H1 (cell line): ENCODE measurements around the gene SYK. TPM values are rescaled to one million over a fixed set of nuclear protein-coding genes. Genes with fewer than 3 reads are reported as not detected.

ENCODE experiments used
- CBX5 ChIP-seq: fragments of 300-800, 300-1000 bp; sonication (generic); IDR thresholded peaks from 2 replicates; pipeline ENCODE4 v1.7.1; 2016; ENCODE audit warnings: antibody characterized with exemption, low read length, low read depth
- CHD2 ChIP-seq: IDR thresholded peaks from 2 replicates; pipeline ENCODE4 v1.6.1; 2012; ENCODE audit warnings: low read length, improper control_type of control experiment
- CTBP2 ChIP-seq: IDR thresholded peaks from 2 replicates; pipeline ENCODE4 v1.7.0; 2011; ENCODE audit warnings: borderline replicate concordance, mild to moderate bottlenecking, moderate library complexity, mixed read lengths, low read length; ENCODE audit not compliant: insufficient read depth, insufficient read length
- EP300 ChIP-seq, 2 experiments: IDR thresholded peaks; 1 replicate in 1 of 2; 2 replicates in 1 of 2; pipeline ENCODE4 v1.6.1; 2011 to 2012; ENCODE audit warnings: low read depth in 2 of 2, low read length in 2 of 2, mild to moderate bottlenecking in 2 of 2, borderline replicate concordance in 1 of 2, inconsistent platforms in 1 of 2, moderate library complexity in 1 of 2
- HDAC2 ChIP-seq, 2 experiments: fragments of 300-600 bp in 1 of 2; sonication (generic) in 1 of 2; IDR thresholded peaks; 2 replicates each; pipeline ENCODE4 v1.6.1; 2011 to 2012; ENCODE audit warnings: low read depth in 2 of 2, low read length in 2 of 2, mild to moderate bottlenecking in 2 of 2, moderate library complexity in 2 of 2, borderline replicate concordance in 1 of 2, inconsistent platforms in 1 of 2
- HDAC6 ChIP-seq: IDR thresholded peaks from one replicate; pipeline ENCODE4 v1.7.1; 2012; ENCODE audit warnings: low read depth, mild to moderate bottlenecking, inconsistent platforms, low read length, moderate library complexity
- PHF8 ChIP-seq: fragments of 200-600 bp; sonication (generic); conservative IDR thresholded peaks from 2 replicates; pipeline ENCODE4 v1.7.1; 2012; ENCODE audit warnings: low read depth, mild to moderate bottlenecking, inconsistent platforms, low read length, moderate library complexity
- RXRA ChIP-seq: IDR thresholded peaks from 2 replicates; pipeline ENCODE4 v1.6.1; 2011; ENCODE audit warnings: low read depth, mild to moderate bottlenecking, low read length, moderate library complexity; ENCODE audit not compliant: insufficient read depth
- SP1 ChIP-seq: IDR thresholded peaks from 2 replicates; pipeline ENCODE4 v1.6.1; 2011; ENCODE audit warnings: low read depth, low read length
- SP2 ChIP-seq: IDR thresholded peaks from 2 replicates; pipeline ENCODE4 v1.6.1; 2012; ENCODE audit warnings: mild to moderate bottlenecking, low read length, inconsistent platforms
- polyA plus RNA-seq, 7 experiments: library from polyadenylated mRNA; depleted of rRNA in 3 of 7; stranded (reverse) in 5 of 7; unstranded in 2 of 7; fragments of >200 nt in 5 of 7; fragments of 200-250 nt in 2 of 7; gene quantifications; 1 replicate in 5 of 7; 2 replicates in 1 of 7; 4 replicates in 1 of 7; pipeline versions ENCODE4 v1.2.1 to v1.2.3, GENCODE V29; 2011 to 2013; ENCODE audit warnings: missing spikeins in 2 of 7, mixed read lengths in 2 of 7
- total RNA-seq: library from RNA; stranded (reverse); fragmentation: NEBNext Ultra II Directional; extraction: Animal tissue kit (Norgen Biotek cat#: 25700); gene quantifications from 2 replicates; pipeline ENCODE4 v1.2.1, GENCODE V29; 2021
- TF ChIP-seq, protein P1 (sequence below): IDR thresholded peaks from 2 replicates; pipeline ENCODE4 v1.6.1; 2012; ENCODE audit warnings: inconsistent platforms

The SYK gene
- total and polyA plus RNA-seq, 2 of the 8 experiments (the other 6 are each of a cell fraction or from before 2014, with no cell fraction given): 1.5 to 4.4 TPM

DNA sequence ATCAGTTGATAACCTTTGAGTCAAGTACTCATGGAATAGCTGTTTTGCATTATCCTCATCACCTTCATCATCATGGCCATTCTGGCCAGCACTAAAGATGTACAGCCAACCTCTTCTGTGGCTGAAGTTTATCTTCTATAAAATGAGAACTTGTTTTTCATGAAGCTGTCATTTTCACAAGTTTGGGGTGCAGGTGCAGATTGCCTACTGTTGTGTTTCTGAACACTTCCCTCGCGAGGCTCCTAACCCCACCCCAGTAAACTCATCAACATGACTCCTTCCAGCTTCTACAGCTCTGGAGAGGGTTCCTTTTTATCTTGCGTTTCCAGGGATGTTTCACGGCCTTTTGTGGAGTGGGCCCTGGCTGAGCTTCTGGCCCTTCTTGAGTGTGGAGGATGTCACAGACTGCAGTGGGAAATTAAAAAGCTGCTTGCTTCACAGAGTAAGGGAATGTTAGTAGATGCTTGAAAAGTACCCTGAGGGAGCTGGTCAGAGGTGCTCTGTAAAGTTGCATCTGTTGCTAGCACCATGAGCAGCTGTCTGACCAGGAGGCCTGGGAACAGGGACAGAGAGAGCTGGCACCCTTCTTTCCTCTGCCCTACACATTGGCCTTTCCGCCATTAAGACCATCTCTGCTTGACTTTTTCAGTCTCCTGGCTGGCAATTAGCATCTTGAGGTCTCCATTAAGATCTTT lies 24.9 kb downstream of the SYK start (continued):
- TF ChIP-seq CTBP2: no peak
- TF ChIP-seq CHD2: no peak
- TF ChIP-seq SP2: no peak
- TF ChIP-seq, protein P1, sequence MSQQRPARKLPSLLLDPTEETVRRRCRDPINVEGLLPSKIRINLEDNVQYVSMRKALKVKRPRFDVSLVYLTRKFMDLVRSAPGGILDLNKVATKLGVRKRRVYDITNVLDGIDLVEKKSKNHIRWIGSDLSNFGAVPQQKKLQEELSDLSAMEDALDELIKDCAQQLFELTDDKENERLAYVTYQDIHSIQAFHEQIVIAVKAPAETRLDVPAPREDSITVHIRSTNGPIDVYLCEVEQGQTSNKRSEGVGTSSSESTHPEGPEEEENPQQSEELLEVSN: no peak
- TF ChIP-seq EP300 (IDR thresholded peaks at IDR 0.05; ENCODE audit: borderline replicate concordance in 1 of 2, low read depth in 2 of 2, low read length in 2 of 2): no peak
- TF ChIP-seq CBX5: no peak
- TF ChIP-seq SP1: no peak
- TF ChIP-seq RXRA: no peak
- no peak for TF ChIP-seq HDAC6
- no peak for TF ChIP-seq HDAC2 (IDR thresholded peaks at IDR 0.05; ENCODE audit: borderline replicate concordance in 1 of 2, low read depth in 2 of 2, low read length in 2 of 2)
- TF ChIP-seq PHF8: no peak
